Measurements from ENCODE around the gene AGER. TPM values are rescaled to one million over a fixed set of nuclear protein-coding genes. Genes with fewer than 3 reads are reported as not detected.
"Not testable (repeated sequence)": the region's sequence is repeated elsewhere in the genome, so short reads cannot be mapped to it uniquely, and the experiment has no call there.

Gene AGER
- polyA plus RNA-seq, 1 of the 3 experiments (the other 2 are of a cell fraction) = 3.5 TPM

DNA sequence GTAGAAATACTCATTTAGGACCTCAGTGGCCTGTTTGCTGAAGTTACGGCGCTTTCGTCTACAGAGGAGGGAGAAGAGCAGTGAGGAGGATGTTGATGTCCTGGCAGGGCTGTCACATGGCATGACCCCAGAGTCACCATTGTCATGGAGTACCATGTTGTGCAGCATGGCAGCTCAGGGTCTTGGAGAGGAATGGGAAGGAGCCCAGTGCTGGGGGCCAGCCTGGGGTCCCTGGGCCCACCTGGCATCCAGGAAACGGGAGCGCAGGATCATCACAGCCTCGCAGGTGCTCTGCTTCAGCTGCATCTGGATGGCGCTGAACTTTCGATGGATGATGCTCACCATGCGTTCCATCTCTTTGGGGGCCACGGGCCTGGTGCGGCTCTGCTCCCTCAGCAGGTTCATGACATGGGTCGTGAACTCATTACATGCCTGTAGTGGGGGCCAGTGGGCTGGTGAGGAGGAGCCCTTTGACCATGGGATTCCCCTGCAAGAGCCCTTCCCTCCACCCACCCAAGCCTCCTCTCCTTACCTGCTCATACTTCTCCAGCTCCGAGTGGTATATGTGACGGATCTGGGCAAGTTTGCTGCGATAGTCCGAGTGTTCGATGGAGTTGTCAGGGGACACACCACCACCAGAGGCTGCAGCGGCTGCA, 3.8 kb upstream of the AGER start:
- H3K9ac ChIP-seq; H2AFZ ChIP-seq (ENCODE audit: low read depth): not testable (repeated sequence)

DNA sequence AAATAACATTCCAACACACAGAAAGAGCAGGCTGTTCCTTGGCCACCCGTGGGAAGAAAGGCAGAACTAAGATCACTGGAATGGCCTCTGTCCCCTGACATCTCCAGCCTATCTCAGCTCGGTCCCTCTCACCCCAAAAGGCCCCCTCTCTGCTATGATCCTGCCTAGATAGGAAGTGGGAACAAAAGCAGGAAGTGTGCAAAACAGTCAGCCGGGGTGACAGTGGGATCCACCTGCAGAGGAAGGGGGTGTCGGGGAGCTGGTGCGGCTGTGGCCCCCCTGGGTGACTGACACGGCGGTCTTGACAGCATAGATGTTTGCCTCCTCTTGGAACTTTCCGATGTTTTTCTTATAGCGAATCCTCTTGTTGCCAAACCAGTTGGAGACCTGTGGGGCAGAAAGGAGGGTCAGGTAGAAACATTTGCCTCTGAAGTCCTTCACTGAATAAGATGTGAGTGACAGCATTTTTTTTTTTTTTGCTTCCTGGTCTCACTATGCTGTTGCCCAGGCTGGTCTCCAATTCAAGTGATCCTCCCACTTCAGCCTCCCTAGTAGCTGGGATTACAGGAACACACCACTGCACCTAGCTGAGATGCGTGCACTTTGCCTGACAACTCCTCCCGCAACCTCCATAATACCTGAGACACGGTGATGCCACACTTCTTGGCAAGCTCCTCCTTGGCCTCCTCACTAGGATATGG, 3.1 kb upstream of the AGER start:
- no peaks in the 10 kb centered on the region for H3K9me2 ChIP-seq
- H3K79me2 ChIP-seq (ENCODE audit: insufficient read depth) = peaks cover 21% of the 10 kb centered on the region
- H3K27ac ChIP-seq (ENCODE audit: low read depth in 2 of 2, low read length in 1 of 2) = peak overlapping the region in 1 of 2 experiments; percentile 53; a peak in 1 of 4 replicates
- no peaks in the 10 kb centered on the region for H3K9me3 ChIP-seq
- peaks cover 20% of the 10 kb centered on the region for H3F3A ChIP-seq (replicated peaks; ENCODE audit: insufficient read depth)
- no peak overlapping the region for H3K4me3 ChIP-seq (ENCODE audit: low read depth in 2 of 2, low read length in 1 of 2)
- H3K4me1 ChIP-seq (ENCODE audit: control insufficient read depth in 1 of 2, insufficient read depth in 2 of 2, low read depth in 1 of 2, low read length in 1 of 2) = peaks cover 0 to 20% of the 10 kb centered on the region in 2 experiments; a peak in 1 of 4 replicates
- TF ChIP-seq CHD2 (IDR thresholded peaks at IDR 0.05; ENCODE audit: low read length, partially characterized antibody) = no peak
- TF ChIP-seq SIN3A (IDR thresholded peaks at IDR 0.05; ENCODE audit: borderline replicate concordance, low read depth, low read length) = no peak
- TF ChIP-seq RAD21 (IDR thresholded peaks at IDR 0.05; ENCODE audit: low read length) = no peak
- no peak for TF ChIP-seq GATA2 (CRISPR knock-in tag; IDR thresholded peaks at IDR 0.05)
- no peak for TF ChIP-seq TEAD4 (IDR thresholded peaks at IDR 0.05; ENCODE audit: borderline replicate concordance, insufficient read depth)
- TF ChIP-seq, protein P1, sequence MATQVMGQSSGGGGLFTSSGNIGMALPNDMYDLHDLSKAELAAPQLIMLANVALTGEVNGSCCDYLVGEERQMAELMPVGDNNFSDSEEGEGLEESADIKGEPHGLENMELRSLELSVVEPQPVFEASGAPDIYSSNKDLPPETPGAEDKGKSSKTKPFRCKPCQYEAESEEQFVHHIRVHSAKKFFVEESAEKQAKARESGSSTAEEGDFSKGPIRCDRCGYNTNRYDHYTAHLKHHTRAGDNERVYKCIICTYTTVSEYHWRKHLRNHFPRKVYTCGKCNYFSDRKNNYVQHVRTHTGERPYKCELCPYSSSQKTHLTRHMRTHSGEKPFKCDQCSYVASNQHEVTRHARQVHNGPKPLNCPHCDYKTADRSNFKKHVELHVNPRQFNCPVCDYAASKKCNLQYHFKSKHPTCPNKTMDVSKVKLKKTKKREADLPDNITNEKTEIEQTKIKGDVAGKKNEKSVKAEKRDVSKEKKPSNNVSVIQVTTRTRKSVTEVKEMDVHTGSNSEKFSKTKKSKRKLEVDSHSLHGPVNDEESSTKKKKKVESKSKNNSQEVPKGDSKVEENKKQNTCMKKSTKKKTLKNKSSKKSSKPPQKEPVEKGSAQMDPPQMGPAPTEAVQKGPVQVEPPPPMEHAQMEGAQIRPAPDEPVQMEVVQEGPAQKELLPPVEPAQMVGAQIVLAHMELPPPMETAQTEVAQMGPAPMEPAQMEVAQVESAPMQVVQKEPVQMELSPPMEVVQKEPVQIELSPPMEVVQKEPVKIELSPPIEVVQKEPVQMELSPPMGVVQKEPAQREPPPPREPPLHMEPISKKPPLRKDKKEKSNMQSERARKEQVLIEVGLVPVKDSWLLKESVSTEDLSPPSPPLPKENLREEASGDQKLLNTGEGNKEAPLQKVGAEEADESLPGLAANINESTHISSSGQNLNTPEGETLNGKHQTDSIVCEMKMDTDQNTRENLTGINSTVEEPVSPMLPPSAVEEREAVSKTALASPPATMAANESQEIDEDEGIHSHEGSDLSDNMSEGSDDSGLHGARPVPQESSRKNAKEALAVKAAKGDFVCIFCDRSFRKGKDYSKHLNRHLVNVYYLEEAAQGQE (IDR thresholded peaks at IDR 0.05; ENCODE audit: low read depth, low read length) = no peak
- no peak for TF ChIP-seq NFIC (IDR thresholded peaks at IDR 0.05; ENCODE audit: borderline replicate concordance)
- no peak overlapping the region for H3K9ac ChIP-seq
- DNase-seq = no peak
- no peaks in the 10 kb centered on the region for H4K20me1 ChIP-seq (ENCODE audit: insufficient read depth)
- CTCF ChIA-PET = interaction anchor here (1.2 kb wide), 1 partner anchor 68 kb away, joined by 3 read pairs; no protein-coding TSS in a partner anchor
- no peak overlapping the region for H3K4me2 ChIP-seq
- POLR2A ChIA-PET = no interaction called here
- 90% methylated on average over 12 of the region's 12 CpGs for WGBS (ENCODE audit: low lambda C conversion rate)
- no peak overlapping the region for H2AFZ ChIP-seq (ENCODE audit: low read depth)
- no peaks in the 10 kb centered on the region for H3K27me3 ChIP-seq (ENCODE audit: insufficient read depth)
- peaks cover 8 to 31% of the 10 kb centered on the region in 2 experiments for H3K36me3 ChIP-seq (replicated peaks in 1 of 2; ENCODE audit: control insufficient read depth in 1 of 2, insufficient read depth in 2 of 2, low read length in 1 of 2)

More for the DNA sequence above, 3.8 kb upstream of the AGER start:
- H3K27me3 ChIP-seq (ENCODE audit: insufficient read depth); H3K27ac ChIP-seq (ENCODE audit: low read depth in 2 of 2, low read length in 1 of 2); H4K20me1 ChIP-seq (ENCODE audit: insufficient read depth); H3K9me2 ChIP-seq; H3K9me3 ChIP-seq; POLR2A ChIA-PET; DNase-seq: not testable (repeated sequence)
- Histone ChIP-seq H3F3A (replicated peaks; ENCODE audit: insufficient read depth) (peaks cover 20% of the 10 kb centered on the region), H3K4me1 (ENCODE audit: control insufficient read depth in 1 of 2, insufficient read depth in 2 of 2, low read depth in 1 of 2, low read length in 1 of 2) (peaks cover 0 to 20% of the 10 kb centered on the region in 2 experiments; a peak in 1 of 4 replicates), H3K4me2 (peak overlapping the region; percentile 92), H3K79me2 (ENCODE audit: insufficient read depth) (peaks cover 21% of the 10 kb centered on the region), H3K36me3 (replicated peaks in 1 of 2; ENCODE audit: control insufficient read depth in 1 of 2, insufficient read depth in 2 of 2, low read length in 1 of 2) (peaks cover 8 to 26% of the 10 kb centered on the region in 2 experiments), H3K4me3 (ENCODE audit: low read depth in 2 of 2, low read length in 1 of 2) (peak overlapping the region in 1 of 2 experiments; percentile 81; a peak in 1 of 4 replicates)
- CTCF ChIA-PET = interaction anchor here (1.2 to 1.9 kb wide), 2 partner anchors 10 to 69 kb away, joined by 3 to 6 read pairs; no protein-coding TSS in a partner anchor
- 99% methylated on average over 9 of the region's 18 CpGs for WGBS (ENCODE audit: low lambda C conversion rate)

DNA sequence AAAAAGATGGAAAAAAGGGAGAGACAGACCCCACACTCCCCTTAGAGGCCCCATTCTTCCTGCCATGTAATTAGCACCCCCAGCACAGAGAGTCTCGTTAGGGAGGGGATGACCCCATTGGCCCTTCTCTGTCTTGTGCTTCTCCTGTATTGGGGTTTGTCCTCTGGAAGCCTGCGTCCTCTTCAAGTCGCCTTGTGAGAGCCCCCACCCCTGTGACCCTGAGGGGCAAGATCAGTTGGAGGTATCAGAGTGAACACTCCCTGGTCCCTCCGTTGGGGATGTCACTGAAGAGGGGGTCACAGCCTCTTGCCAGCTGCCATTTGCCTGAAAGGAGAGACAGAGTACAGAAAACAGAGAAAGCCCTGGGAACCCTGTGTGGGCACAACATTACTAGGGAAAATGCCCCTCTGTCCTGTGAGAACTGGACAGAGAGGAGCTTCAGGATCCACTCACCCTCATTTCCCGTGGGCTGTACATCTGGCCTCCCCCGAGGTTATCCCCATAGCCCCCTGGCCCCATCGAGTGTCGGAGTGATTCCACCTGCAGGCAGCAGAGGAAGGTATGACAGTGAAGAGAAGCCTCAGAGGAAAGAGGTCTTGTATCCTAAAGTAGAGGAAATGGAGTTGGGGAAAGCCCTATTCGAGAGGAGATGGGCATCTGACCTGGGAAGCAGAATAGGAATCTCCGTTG, 2.2 kb upstream of the AGER start:
- Histone ChIP-seq H3K79me2 (ENCODE audit: insufficient read depth) (peaks cover 21% of the 10 kb centered on the region), H3F3A (replicated peaks; ENCODE audit: insufficient read depth) (peaks cover 20% of the 10 kb centered on the region), H3K4me1 (ENCODE audit: control insufficient read depth in 1 of 2, insufficient read depth in 2 of 2, low read depth in 1 of 2, low read length in 1 of 2) (peaks cover 0 to 18% of the 10 kb centered on the region in 2 experiments; a peak in 1 of 4 replicates), H3K36me3 (replicated peaks in 1 of 2; ENCODE audit: control insufficient read depth in 1 of 2, insufficient read depth in 2 of 2, low read length in 1 of 2) (peaks cover 10 to 32% of the 10 kb centered on the region in 2 experiments), H3K27ac (ENCODE audit: low read depth in 2 of 2, low read length in 1 of 2) (peak overlapping the region in 1 of 2 experiments; percentile 53; a peak in 1 of 4 replicates)
- H3K4me2 ChIP-seq; H3K4me3 ChIP-seq (ENCODE audit: low read depth in 2 of 2, low read length in 1 of 2); H3K9me2 ChIP-seq; H3K9me3 ChIP-seq; POLR2A ChIA-PET; H3K9ac ChIP-seq; H4K20me1 ChIP-seq (ENCODE audit: insufficient read depth); H2AFZ ChIP-seq (ENCODE audit: low read depth); H3K27me3 ChIP-seq (ENCODE audit: insufficient read depth); DNase-seq: not testable (repeated sequence)
- CTCF ChIA-PET = interaction anchor here (1.2 kb wide), 1 partner anchor 67 kb away, joined by 3 read pairs; no protein-coding TSS in a partner anchor
- 78% methylated on average over 10 of the region's 10 CpGs for WGBS (ENCODE audit: low lambda C conversion rate)

- H3K4me2 ChIP-seq; H3K27me3 ChIP-seq (ENCODE audit: insufficient read depth); H3K9me3 ChIP-seq; H3K9ac ChIP-seq; H2AFZ ChIP-seq (ENCODE audit: low read depth); H3K9me2 ChIP-seq; POLR2A ChIA-PET; H3K4me3 ChIP-seq (ENCODE audit: low read depth in 2 of 2, low read length in 1 of 2); CTCF ChIA-PET; H4K20me1 ChIP-seq (ENCODE audit: insufficient read depth): not testable (repeated sequence)
- WGBS (ENCODE audit: low lambda C conversion rate) = 21% methylated on average over 11 of the region's 11 CpGs
- Histone ChIP-seq H3K79me2 (ENCODE audit: insufficient read depth) (peaks cover 21% of the 10 kb centered on the region), H3F3A (replicated peaks; ENCODE audit: insufficient read depth) (peaks cover 20% of the 10 kb centered on the region), H3K27ac (ENCODE audit: low read depth in 2 of 2, low read length in 1 of 2) (peak overlapping the region in 1 of 2 experiments; percentile 53; a peak in 2 of 4 replicates), H3K36me3 (replicated peaks in 1 of 2; ENCODE audit: control insufficient read depth in 1 of 2, insufficient read depth in 2 of 2, low read length in 1 of 2) (peaks cover 16 to 36% of the 10 kb centered on the region in 2 experiments), H3K4me1 (ENCODE audit: control insufficient read depth in 1 of 2, insufficient read depth in 2 of 2, low read depth in 1 of 2, low read length in 1 of 2) (peaks cover 0 to 12% of the 10 kb centered on the region in 2 experiments; a peak in 1 of 4 replicates)
- peak; percentile 66 for DNase-seq
Observed at GRCh38 chr6:32185681-32186131, 1.7 kb upstream of the AGER start.
